Lung microvascular endothelial cell (primary cell): ENCODE measurements around the gene MEAK7. TPM values are rescaled to one million over a fixed set of nuclear protein-coding genes. Genes with fewer than 3 reads are reported as not detected.
A peak's percentile ranks its signal among the peaks of the same experiment; 100 is the strongest.

ENCODE experiments used
- DNase-seq, 2 donors: peaks; one replicate each; pipeline versions ENCODE4 v3.0.0 to v3.0.0-alpha.2; 2010; ENCODE audit warnings: low read depth in 2 of 2
- total RNA-seq: library from RNA; depleted of rRNA; stranded (reverse); fragments of >200 nt; gene quantifications from 2 replicates; pipeline ENCODE4 v1.2.1, GENCODE V29; 2014

The MEAK7 gene
- 10.7 and 13.3 TPM in 2 replicates for total RNA-seq

- peak; percentile 98 to 99 for DNase-seq
Measured at GRCh38 chr16:84504420-84505248, at the start of gene MEAK7. Gene MEAK7, minus strand, starts transcription at chr16:84504659. Its CDS starts 6,573 bp downstream, at chr16:84498086.

- no peak for DNase-seq
Measured at GRCh38 chr16:84553873-84554399, 49.5 kb upstream of the MEAK7 start.

- DNase-seq = no peak
Measured at GRCh38 chr16:84552135-84552534, 47.7 kb upstream of the MEAK7 start.

- peak in 1 of 2 donors; percentile 21 for DNase-seq
Measured at GRCh38 chr16:84550096-84550495, 45.6 kb upstream of the MEAK7 start.

- DNase-seq = peak; percentile 75 to 97
Measured at GRCh38 chr16:84548971-84549844, 44.7 kb upstream of the MEAK7 start.

GRCh38 chr16:84548508-84548907, 44.0 kb upstream of the MEAK7 start:
- DNase-seq = no peak

GRCh38 chr16:84547546-84548061, 43.1 kb upstream of the MEAK7 start:
- no peak for DNase-seq

- DNase-seq = no peak
Measured at GRCh38 chr16:84546669-84547545, 42.4 kb upstream of the MEAK7 start.

- DNase-seq = no peak
Measured at GRCh38 chr16:84545114-84545737, 40.8 kb upstream of the MEAK7 start.

GRCh38 chr16:84544031-84544773, 39.7 kb upstream of the MEAK7 start:
- no peak for DNase-seq

GRCh38 chr16:84543253-84543652, 38.8 kb upstream of the MEAK7 start:
- no peak for DNase-seq

- peak in 1 of 2 donors; percentile 39 for DNase-seq
Measured at GRCh38 chr16:84541999-84542817, 37.7 kb upstream of the MEAK7 start.

GRCh38 chr16:84540194-84540593, 35.7 kb upstream of the MEAK7 start:
- DNase-seq = no peak

GRCh38 chr16:84538222-84538840, 33.9 kb upstream of the MEAK7 start:
- DNase-seq = no peak

GRCh38 chr16:84537491-84538151, 33.2 kb upstream of the MEAK7 start:
- DNase-seq = no peak

- no peak for DNase-seq
Measured at GRCh38 chr16:84535851-84536250, 31.4 kb upstream of the MEAK7 start.

GRCh38 chr16:84535408-84535807, 30.9 kb upstream of the MEAK7 start:
- no peak for DNase-seq

- no peak for DNase-seq
Measured at GRCh38 chr16:84534815-84535214, 30.4 kb upstream of the MEAK7 start.
